Measurements from ENCODE around the gene ZYG11B.

The ZYG11B gene

DNA sequence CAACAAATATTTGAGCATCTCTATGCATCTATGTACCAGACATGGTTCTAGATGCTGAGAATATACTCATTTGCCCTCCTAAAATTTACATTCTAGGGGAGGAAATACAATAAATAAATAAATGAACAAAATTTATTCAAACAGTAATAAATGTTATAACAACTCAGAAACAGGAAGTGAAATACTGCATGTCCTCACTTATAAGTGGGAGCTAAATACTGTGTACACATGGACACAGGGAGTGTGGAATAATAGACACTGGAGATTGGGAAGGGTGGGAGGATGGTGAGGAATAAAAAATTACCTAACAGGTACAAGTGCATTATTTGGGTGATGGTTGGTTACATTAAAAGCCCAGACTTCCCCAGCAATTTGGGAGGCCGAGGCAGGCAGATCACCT lies 32.4 kb upstream of the ZYG11B start:
- TF ChIP-seq, protein P1, sequence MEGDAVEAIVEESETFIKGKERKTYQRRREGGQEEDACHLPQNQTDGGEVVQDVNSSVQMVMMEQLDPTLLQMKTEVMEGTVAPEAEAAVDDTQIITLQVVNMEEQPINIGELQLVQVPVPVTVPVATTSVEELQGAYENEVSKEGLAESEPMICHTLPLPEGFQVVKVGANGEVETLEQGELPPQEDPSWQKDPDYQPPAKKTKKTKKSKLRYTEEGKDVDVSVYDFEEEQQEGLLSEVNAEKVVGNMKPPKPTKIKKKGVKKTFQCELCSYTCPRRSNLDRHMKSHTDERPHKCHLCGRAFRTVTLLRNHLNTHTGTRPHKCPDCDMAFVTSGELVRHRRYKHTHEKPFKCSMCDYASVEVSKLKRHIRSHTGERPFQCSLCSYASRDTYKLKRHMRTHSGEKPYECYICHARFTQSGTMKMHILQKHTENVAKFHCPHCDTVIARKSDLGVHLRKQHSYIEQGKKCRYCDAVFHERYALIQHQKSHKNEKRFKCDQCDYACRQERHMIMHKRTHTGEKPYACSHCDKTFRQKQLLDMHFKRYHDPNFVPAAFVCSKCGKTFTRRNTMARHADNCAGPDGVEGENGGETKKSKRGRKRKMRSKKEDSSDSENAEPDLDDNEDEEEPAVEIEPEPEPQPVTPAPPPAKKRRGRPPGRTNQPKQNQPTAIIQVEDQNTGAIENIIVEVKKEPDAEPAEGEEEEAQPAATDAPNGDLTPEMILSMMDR (IDR thresholded peaks at IDR 0.05), result no peak
- no peak overlapping the region for H3K27ac ChIP-seq
- H3K4me3 ChIP-seq, result no peak overlapping the region
- no peak for DNase-seq (ENCODE audit: low spot score)

DNA sequence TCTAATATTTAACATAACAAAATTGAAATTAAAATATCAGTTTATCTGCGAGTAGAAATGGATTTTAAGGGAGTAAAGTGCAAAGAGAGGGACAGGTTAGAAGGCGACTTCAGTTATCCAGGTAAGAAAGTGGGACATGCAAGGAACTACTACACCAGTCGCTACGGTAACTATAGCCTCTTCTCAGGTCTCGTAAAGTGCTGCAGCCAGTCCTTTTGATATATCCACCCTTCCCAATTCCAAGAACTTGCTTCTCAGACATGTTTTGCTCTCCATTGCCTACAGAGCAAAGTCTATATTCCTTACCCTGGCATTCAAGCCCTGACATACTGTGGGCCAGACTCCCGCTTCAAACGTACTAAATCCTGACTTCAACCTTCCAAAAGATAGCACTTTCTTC lies 30.6 kb upstream of the ZYG11B start:
- H3K27ac ChIP-seq, result no peak overlapping the region
- TF ChIP-seq, protein P1 (IDR thresholded peaks at IDR 0.05), result no peak
- no peak for DNase-seq (ENCODE audit: low spot score)
- H3K4me3 ChIP-seq, result no peak overlapping the region

DNA sequence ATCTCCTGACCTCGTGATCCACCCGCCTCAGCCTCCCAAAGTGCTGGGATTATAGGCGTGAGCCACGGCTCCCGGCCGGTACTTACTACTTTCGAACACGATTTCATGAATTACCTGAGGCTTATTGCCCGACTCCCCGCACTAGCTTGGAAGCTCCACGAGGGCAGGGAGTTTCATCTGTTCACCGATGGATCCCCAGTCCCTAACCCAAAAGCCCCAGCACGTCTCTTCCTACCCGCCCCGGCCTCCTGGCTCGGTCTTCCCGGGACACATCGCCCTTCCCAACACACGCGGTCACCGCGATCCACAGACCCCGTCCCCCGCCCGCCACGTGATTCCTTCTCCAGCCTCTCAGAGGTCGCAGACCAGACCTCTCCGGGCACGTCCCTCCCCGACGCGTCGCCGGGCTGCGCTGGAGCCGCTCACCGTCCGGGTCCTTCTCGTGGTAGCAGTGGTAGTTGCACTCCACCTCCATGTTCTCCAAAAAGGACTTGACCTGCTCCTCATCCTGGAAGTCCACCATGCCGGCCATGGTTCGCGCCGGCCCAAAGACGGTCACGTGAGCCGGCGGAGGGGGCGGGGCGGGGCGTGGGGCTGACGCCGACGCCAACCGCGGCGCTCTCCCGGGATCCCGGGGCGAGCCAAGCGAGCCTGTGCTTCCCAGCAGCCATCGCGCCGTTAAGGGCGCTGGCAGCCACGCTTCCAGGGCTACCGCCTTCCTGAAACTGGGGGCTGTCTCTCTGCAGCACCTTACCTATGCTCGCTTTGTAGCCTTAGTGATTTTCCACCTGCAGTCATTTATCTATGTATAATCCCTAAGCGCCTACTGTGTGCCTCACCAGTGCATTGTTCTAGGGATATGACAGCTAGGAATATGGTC lies 28.2 kb upstream of the ZYG11B start, which contains the start of gene COA7:
TSS of gene COA7 (minus strand) at position 553 of the 880 bp plus-strand sequence. CDS start at position 532, 21 bp downstream.
- DNase-seq (ENCODE audit: low spot score), result peak; percentile 91
- TF ChIP-seq, protein P1 (IDR thresholded peaks at IDR 0.05), result no peak
- peak within 1 kb of the TSS; percentile 35 to 90 for H3K27ac ChIP-seq

DNA sequence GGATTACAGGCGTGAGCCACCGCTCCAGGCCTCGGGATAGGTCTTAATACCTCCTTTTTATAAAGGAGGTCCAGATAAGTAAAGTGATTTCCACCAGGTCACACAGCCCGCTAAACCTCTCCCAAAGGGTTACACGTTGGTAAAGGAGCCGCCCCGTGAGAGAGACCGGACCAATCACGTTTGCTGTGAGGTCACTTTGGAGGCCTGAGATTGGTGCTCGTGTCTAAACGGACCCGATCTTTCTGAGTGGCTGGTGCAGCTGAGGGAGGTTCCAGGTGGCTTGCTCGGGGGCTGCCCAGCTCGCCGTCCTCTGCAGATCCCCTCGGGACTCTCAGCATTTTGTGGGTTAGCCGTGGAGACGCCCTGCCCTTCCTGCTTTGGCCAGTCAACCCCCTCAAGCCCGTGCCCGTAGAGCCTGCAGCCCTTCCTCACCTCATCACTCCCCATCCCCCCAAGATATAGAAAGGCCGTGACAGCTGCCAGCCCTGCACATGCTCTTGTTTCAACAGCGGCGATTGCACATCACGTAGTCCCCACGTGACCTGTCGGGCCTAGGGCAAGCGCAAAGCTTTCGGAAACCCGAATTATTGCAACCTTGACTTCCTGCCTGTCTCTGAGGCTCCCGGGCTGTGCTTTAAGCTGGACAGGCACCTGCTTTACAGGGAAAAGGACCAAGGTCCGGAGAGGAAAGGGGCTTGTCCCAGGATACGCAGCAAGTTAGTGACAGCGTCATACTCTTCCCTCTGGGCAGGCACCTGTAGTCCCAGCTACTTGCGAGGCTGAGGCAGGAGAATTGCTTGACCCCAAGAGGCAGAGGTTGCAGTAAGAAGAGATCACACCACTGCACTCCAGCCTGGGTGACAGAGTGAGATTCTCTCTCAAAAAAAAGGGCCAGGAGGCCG lies 23.1 kb upstream of the ZYG11B start:
- H3K4me3 ChIP-seq, result peak overlapping the region; percentile 81
- peak overlapping the region; percentile 74 to 88 for H3K27ac ChIP-seq
- TF ChIP-seq, protein P1 (IDR thresholded peaks at IDR 0.05), result no peak
- DNase-seq (ENCODE audit: low spot score), result peak; percentile 94

More for the DNA sequence above, 28.2 kb upstream of the ZYG11B start, which contains the start of gene COA7:
- H3K4me3 ChIP-seq, result peak within 1 kb of the TSS; percentile 89

DNA sequence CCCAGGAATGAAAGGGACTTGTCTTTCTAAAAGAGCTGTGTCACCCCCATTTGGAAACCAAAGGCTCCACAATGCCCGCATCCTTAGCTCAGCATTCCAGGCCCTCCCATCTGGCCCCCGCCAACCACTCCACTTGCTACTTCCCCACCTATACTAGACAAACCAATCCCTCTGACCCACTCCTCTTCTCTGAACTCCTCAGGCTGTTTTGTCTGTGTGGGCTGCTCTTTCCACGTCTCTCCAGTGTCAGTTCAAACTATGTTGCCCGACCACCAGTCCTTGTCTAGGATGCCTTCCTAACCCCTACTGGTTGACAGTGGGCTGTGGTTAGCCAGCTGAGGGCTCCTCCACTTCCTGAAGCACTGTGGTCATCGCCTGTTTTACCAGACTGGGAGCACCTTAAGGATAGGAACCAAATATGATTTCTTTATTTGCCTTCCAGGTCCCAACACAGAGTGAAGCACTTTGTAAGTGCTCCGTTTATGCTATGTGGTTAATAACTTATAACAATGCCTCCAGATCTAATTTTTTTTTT lies 20.1 kb upstream of the ZYG11B start:
- TF ChIP-seq, protein P1 (IDR thresholded peaks at IDR 0.05), result no peak
- DNase-seq (ENCODE audit: low spot score), result no peak
- no peak overlapping the region for H3K27ac ChIP-seq

DNA sequence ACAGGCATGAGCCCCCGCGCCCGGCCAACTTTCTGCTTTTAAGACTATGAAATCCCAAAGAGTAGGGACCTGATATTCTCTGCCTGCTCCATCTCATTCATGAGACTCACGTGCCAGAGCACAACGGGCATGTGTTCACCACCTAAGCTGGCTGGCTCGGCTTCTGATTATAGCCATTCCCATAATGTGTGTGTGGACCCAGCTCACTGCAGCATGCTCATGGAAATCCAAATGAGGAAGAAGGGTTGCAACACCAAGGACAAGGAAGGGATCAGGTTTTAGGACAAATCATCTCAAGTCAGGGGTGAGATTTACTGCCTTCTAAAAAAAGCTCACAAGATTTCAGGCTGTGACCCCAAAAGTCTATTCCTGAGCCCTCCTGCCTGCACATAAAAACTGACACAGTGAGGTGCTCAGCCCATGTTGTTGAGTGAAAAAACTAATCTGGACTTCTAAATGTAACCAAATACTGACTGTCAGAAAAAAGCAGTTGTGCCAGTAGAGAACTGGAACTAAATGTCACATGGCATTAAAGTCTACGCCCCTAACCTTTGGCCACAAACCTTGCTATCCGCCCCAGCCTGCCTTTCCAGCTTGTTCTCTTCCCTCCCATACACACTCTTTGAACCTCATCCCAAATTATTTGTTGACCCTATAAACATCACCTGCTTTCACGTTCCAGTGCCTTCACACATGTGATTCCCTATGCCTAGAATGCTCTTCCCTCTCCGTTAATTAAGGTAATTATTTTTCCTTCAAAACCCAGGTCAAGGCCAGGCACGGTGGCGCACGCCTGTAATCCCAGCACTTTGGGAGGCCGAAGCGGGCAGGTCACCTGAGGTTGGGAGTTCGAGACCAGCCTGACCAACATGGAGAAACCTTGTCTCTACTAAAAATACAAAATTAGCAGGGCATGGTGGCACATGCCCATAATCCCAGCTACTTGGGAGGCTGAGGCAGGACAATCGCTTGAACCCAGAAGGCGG lies 19.0 kb upstream of the ZYG11B start:
- H3K4me3 ChIP-seq, result no peak overlapping the region
- TF ChIP-seq, protein P1 (IDR thresholded peaks at IDR 0.05), result no peak
- no peak for DNase-seq (ENCODE audit: low spot score)
- H3K27ac ChIP-seq, result peak overlapping the region in 1 of 2 donors; percentile 45

More for the DNA sequence above, 20.1 kb upstream of the ZYG11B start:
- no peak overlapping the region for H3K4me3 ChIP-seq
